HG02571 (cell line): ENCODE data around the gene DNAAF5.

ENCODE experiments used
- ATAC-seq: cut with Tn5 transposase; IDR thresholded peaks from one replicate; pipeline ENCODE4 v1.9.1; 2021; ENCODE audit warnings: mild to moderate bottlenecking, moderate library complexity; ENCODE audit not compliant: unreplicated experiment

DNAAF5 gene

GRCh38 chr7:763762-764161, 37.3 kb downstream of the DNAAF5 start:
- ATAC-seq = no peak

GRCh38 chr7:765383-765782, 38.9 kb downstream of the DNAAF5 start:
- ATAC-seq = no peak

GRCh38 chr7:767580-767940, 41.1 kb downstream of the DNAAF5 start:
- no peak for ATAC-seq

- ATAC-seq = no peak
These were observed 41.6 kb downstream of the DNAAF5 start for GRCh38 chr7:767941-768731.

DNA sequence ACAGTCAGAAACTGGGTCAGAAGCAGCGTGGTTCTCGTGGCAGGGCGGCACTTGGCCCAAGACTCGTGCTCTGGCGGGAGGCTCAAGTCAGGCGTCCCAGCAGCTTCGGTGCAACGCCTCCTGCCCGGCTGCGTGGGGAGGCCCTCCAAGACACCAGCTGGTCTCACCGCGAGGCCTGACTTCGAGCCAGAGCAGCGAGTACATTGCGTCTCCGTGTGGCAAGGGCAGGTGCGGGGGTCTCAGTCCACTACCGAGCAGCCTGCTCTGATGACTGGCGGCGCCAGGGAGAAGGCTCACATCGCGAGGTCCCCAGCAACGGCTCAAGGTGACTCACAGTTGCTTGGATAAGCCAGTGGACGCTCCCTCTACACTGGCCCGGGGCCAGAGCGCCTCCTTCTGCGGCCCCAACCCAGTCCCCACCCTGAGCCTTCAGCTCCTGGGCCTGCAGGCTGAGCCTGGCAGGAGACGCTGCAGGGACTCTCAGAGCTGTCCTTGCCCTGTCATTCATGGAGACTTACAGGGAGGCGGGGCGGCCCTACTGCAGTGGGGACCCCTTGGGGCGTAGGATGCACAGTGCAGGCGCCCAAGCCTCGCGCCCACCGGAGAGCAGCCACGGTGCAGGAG, 42.5 kb downstream of the DNAAF5 start:
- no peak for ATAC-seq

DNA sequence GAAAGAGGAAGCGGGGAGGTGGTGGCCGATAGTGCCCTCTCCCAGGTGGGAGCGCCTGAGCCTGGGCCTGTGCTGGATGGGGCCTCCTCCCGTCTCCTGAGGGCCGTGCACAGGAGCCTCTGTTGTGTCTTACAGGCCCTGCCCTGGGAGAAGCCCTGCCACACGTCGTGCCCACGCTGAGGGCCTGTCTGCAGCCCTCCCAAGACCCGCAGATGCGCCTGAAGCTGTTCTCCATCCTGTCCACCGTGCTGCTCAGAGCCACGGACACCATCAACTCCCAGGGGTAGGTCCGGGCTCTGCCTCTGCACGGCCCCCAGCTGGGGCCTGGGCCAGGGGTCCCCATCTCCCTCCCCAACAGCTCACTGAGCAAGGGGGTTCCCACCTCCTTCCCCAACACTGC, 43.8 kb downstream of the DNAAF5 start:
- no peak for ATAC-seq

DNA sequence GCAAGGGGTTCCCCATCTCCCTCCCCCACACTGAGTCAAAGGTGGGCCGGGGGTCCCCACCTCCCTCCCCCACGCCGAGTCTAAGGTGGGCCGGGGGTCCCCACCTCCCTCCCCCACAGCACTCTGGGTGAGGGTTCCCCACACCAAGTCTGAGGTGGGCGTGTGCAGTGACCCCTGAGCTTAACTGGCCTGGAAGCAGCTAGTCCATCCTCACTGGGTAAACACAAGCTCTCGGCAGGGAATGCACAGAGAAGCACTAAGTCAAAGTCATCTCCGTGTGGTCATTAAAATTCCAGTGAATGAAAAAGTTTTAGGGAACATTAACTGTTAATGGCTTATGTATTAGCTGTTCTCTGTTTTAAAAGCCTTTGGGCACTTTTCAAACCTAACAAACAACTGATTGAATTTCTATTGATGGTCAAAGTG, 44.3 kb downstream of the DNAAF5 start:
- ATAC-seq = no peak

GRCh38 chr7:771234-772004, 44.9 kb downstream of the DNAAF5 start:
- ATAC-seq = no peak

GRCh38 chr7:772005-772294, 45.5 kb downstream of the DNAAF5 start:
- no peak for ATAC-seq

DNA sequence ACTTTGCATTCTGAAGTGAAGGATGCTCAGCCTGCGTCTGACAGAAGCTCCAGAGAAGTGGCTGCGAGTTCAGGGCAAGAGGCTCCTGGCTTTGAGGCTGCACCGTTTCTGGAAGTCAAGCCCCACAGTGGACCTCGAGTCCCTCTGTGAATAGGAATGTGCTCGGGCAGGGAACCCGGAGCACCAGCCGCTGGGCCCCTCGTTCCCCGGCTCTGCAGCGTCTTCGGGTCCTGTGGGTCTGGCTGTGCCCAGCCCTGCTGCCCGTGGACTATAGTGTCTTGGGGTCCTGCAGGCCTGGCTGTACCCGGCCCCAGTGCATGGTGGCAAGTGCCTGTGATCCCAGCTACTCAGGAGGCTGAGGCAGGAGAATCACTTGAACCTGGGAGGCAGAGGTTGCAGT, 45.9 kb downstream of the DNAAF5 start:
- no peak for ATAC-seq

- ATAC-seq = no peak
These were observed 46.5 kb downstream of the DNAAF5 start for GRCh38 chr7:772861-773621.

- no peak for ATAC-seq
These were observed 47.1 kb downstream of the DNAAF5 start for GRCh38 chr7:773622-773915.

- no peak for ATAC-seq
These were observed 47.9 kb downstream of the DNAAF5 start for GRCh38 chr7:774161-775109.

GRCh38 chr7:776381-776780, 49.9 kb downstream of the DNAAF5 start:
- ATAC-seq = no peak

DNA sequence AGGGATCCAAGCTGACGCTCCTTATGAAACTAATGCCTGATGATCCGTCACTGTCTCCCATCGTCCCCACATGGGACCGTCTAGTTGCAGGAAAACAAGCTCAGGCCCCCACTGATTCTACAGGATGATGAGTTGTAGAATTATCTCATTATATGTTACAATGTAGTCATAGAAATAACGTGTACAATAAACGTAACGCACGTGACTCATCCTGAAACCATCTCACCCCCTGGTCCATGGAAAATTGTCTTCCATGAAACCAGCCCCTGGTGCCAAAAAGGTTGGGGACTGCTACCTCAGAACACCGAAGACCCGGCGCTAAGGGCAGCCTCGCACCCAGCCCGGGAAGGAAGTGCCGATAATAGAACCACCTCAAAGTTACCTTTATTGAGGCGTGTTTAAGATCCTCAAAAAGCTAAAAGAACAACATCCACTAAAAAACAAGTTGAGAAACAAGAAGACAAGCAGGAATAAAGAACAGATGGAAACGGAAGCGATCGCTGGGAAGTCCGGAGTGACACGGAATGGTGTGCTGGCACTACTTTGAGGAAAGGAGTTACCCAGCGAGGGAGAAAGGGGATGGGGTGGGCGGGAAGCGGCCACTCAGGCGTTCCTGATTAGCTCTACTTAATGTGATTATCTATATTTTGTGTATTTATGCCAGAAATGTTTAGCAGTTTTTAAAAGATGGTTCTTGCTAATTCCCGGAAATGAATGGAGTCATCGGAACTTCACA, 50.7 kb downstream of the DNAAF5 start:
- ATAC-seq = no peak

DNA sequence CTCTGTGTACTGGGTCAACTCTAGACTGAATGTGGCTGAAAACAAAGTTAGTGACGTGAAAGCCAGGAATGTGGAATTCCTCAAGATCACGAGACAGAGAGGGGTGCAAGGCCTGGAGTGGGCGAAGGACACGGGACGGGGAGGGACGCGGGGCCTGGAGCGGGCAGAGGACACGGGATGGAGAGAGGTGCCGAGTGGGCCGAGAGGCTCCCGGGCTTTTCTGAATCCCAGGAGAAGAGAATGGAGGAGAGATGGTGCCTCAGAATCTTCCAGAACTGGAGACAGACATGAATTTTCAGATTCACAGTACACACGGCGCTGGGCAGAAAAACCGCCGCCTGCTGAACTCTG, 51.2 kb downstream of the DNAAF5 start:
- ATAC-seq = no peak

DNA sequence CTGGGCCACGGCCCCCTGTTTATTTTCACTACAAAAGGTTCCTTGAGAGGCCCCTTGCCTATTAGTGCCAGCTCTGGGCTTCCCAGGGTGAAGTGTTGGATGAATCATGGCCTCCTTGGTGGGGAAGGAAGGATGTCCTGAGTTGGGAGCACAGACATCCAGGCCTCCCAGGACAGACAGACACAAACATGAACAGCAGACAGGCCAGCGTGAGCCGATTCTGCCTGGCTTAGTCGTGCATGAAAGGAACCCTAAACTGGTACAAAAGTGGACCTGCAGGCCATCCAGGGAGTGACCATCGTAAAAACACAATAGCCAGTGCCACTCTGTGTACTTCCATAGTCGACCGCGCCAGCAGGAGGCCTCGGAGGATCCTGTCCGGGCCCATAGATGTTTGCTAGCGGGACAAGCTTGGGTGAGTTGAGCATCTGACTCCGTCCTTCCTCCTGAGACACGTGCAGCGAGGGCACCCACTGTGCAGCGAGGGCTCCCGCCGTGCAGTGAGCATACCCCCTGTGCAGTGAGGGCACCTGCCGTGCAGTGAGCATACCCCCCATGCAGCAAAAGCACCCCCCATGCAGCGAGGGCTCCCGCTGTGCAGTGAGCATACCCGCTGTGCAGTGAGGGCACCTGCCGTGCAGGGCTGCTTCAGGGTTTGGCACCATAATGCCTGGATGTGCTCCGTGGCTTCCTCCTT, 51.9 kb downstream of the DNAAF5 start:
- no peak for ATAC-seq

- ATAC-seq = no peak
These were observed 52.5 kb downstream of the DNAAF5 start for GRCh38 chr7:778968-779451.

- ATAC-seq = no peak
These were observed 53.0 kb downstream of the DNAAF5 start for GRCh38 chr7:779480-779879.
